ENCODE data around the gene RNF115.
"Not testable (repeated sequence)": the region's sequence is repeated elsewhere in the genome, so short reads cannot be mapped to it uniquely, and the experiment has no call there.

The RNF115 gene

GRCh38 chr1:145812977-145813810 is 10.7 kb downstream of the RNF115 start:
- H3K4ac ChIP-seq (ENCODE audit: low read depth, low read length); H4K8ac ChIP-seq (ENCODE audit: low read depth, low read length); H3K79me1 ChIP-seq (ENCODE audit: low read length); H3K36me3 ChIP-seq (ENCODE audit: control insufficient read depth in 1 of 2, insufficient read depth in 2 of 2, low read length in 2 of 2); H3K4me3 ChIP-seq (ENCODE audit: low read depth, low read length); H2AFZ ChIP-seq (ENCODE audit: insufficient read depth, low read length, poor library complexity); H2BK5ac ChIP-seq (ENCODE audit: low read depth, low read length, poor library complexity); H3K23ac ChIP-seq (ENCODE audit: low read length); DNase-seq; H3K9me3 ChIP-seq (ENCODE audit: insufficient read depth, low read depth, low read length); H3K14ac ChIP-seq (ENCODE audit: low read length); H3K27ac ChIP-seq (ENCODE audit: low read depth, low read length); H2AK5ac ChIP-seq (ENCODE audit: low read length); H2BK120ac ChIP-seq (ENCODE audit: insufficient read depth, low read length, poor library complexity); H2BK12ac ChIP-seq (ENCODE audit: low read length); H3K79me2 ChIP-seq (ENCODE audit: control insufficient read depth, insufficient read depth, low read length, poor library complexity); H3K27me3 ChIP-seq (ENCODE audit: insufficient read depth, low read length); H3K4me2 ChIP-seq (ENCODE audit: low read length); H4K12ac ChIP-seq (ENCODE audit: low read depth, low read length); H4K91ac ChIP-seq (ENCODE audit: low read depth, low read length); H3K18ac ChIP-seq (ENCODE audit: low read length); H3K9ac ChIP-seq (ENCODE audit: low read length); H3K4me1 ChIP-seq (ENCODE audit: control insufficient read depth in 1 of 2, insufficient read depth in 2 of 2, low read length in 2 of 2): not testable (repeated sequence)
- WGBS (ENCODE audit: extremely low coverage, insufficient coverage, insufficient read length): no CpG with 5 or more reads among the region's 6 CpGs

- Histone ChIP-seq H2AFZ (ENCODE audit: insufficient read depth, low read length, poor library complexity) (no peak overlapping the region), H3K9ac (ENCODE audit: low read length) (no peak overlapping the region), H3K4me3 (ENCODE audit: low read depth, low read length) (no peak overlapping the region), H3K4me1 (ENCODE audit: control insufficient read depth in 1 of 2, insufficient read depth in 2 of 2, low read length in 2 of 2) (no peaks in the 10 kb centered on the region), H3K36me3 (ENCODE audit: control insufficient read depth in 1 of 2, insufficient read depth in 2 of 2, low read length in 2 of 2) (peaks cover 0 to 2% of the 10 kb centered on the region in 2 experiments), H4K8ac (ENCODE audit: low read depth, low read length) (no peak overlapping the region), H3K23ac (ENCODE audit: low read length) (no peak overlapping the region), H3K79me1 (ENCODE audit: low read length) (no peaks in the 10 kb centered on the region), H3K4ac (ENCODE audit: low read depth, low read length) (no peak overlapping the region), H3K27ac (ENCODE audit: low read depth, low read length) (no peak overlapping the region), H2BK12ac (ENCODE audit: low read length) (no peak overlapping the region), H3K4me2 (ENCODE audit: low read length) (no peak overlapping the region), H4K91ac (ENCODE audit: low read depth, low read length) (no peak overlapping the region), H3K18ac (ENCODE audit: low read length) (no peak overlapping the region), H2BK120ac (ENCODE audit: insufficient read depth, low read length, poor library complexity) (no peak overlapping the region), H4K12ac (ENCODE audit: low read depth, low read length) (no peak overlapping the region), H3K27me3 (ENCODE audit: insufficient read depth, low read length) (no peaks in the 10 kb centered on the region), H2AK5ac (ENCODE audit: low read length) (no peak overlapping the region), H3K9me3 (ENCODE audit: insufficient read depth, low read depth, low read length) (no peaks in the 10 kb centered on the region), H3K79me2 (ENCODE audit: control insufficient read depth, insufficient read depth, low read length, poor library complexity) (no peaks in the 10 kb centered on the region), H3K14ac (ENCODE audit: low read length) (no peak overlapping the region), H2BK5ac (ENCODE audit: low read depth, low read length, poor library complexity) (no peak overlapping the region)
- no CpG with 5 or more reads among the region's 7 CpGs for WGBS (ENCODE audit: extremely low coverage, insufficient coverage, insufficient read length)
- no peak for DNase-seq
Measured at GRCh38 chr1:145806844-145807243, 17.1 kb downstream of the RNF115 start.

GRCh38 chr1:145806408-145806807 is 17.5 kb downstream of the RNF115 start:
- H3K4ac ChIP-seq (ENCODE audit: low read depth, low read length): no peak overlapping the region
- H3K4me2 ChIP-seq (ENCODE audit: low read length): no peak overlapping the region
- no peak overlapping the region for H3K23ac ChIP-seq (ENCODE audit: low read length)
- H4K12ac ChIP-seq (ENCODE audit: low read depth, low read length): no peak overlapping the region
- no peaks in the 10 kb centered on the region for H3K79me2 ChIP-seq (ENCODE audit: control insufficient read depth, insufficient read depth, low read length, poor library complexity)
- no peak overlapping the region for H3K18ac ChIP-seq (ENCODE audit: low read length)
- no peaks in the 10 kb centered on the region for H3K79me1 ChIP-seq (ENCODE audit: low read length)
- no peaks in the 10 kb centered on the region for H3K4me1 ChIP-seq (ENCODE audit: control insufficient read depth in 1 of 2, insufficient read depth in 2 of 2, low read length in 2 of 2)
- no peak overlapping the region for H3K27ac ChIP-seq (ENCODE audit: low read depth, low read length)
- no peak overlapping the region for H3K4me3 ChIP-seq (ENCODE audit: low read depth, low read length)
- no peaks in the 10 kb centered on the region for H3K27me3 ChIP-seq (ENCODE audit: insufficient read depth, low read length)
- no peak overlapping the region for H3K9ac ChIP-seq (ENCODE audit: low read length)
- no peak overlapping the region for H2BK5ac ChIP-seq (ENCODE audit: low read depth, low read length, poor library complexity)
- no peak overlapping the region for H2BK12ac ChIP-seq (ENCODE audit: low read length)
- no peak overlapping the region for H2AFZ ChIP-seq (ENCODE audit: insufficient read depth, low read length, poor library complexity)
- H2BK120ac ChIP-seq (ENCODE audit: insufficient read depth, low read length, poor library complexity): no peak overlapping the region
- no peak overlapping the region for H3K14ac ChIP-seq (ENCODE audit: low read length)
- H3K36me3 ChIP-seq (ENCODE audit: control insufficient read depth in 1 of 2, insufficient read depth in 2 of 2, low read length in 2 of 2): peaks cover 0 to 2% of the 10 kb centered on the region in 2 experiments
- DNase-seq: no peak
- no peaks in the 10 kb centered on the region for H3K9me3 ChIP-seq (ENCODE audit: insufficient read depth, low read depth, low read length)
- no peak overlapping the region for H4K8ac ChIP-seq (ENCODE audit: low read depth, low read length)
- H4K91ac ChIP-seq (ENCODE audit: low read depth, low read length): no peak overlapping the region
- H2AK5ac ChIP-seq (ENCODE audit: low read length): no peak overlapping the region
- no CpG with 5 or more reads among the region's 4 CpGs for WGBS (ENCODE audit: extremely low coverage, insufficient coverage, insufficient read length)

- no peak overlapping the region for H3K4me3 ChIP-seq (ENCODE audit: low read depth, low read length)
- H3K36me3 ChIP-seq (ENCODE audit: control insufficient read depth in 1 of 2, insufficient read depth in 2 of 2, low read length in 2 of 2): peaks cover 0 to 2% of the 10 kb centered on the region in 2 experiments
- no peak overlapping the region for H4K91ac ChIP-seq (ENCODE audit: low read depth, low read length)
- H3K79me1 ChIP-seq (ENCODE audit: low read length): no peaks in the 10 kb centered on the region
- no peak overlapping the region for H2BK120ac ChIP-seq (ENCODE audit: insufficient read depth, low read length, poor library complexity)
- H3K27ac ChIP-seq (ENCODE audit: low read depth, low read length): no peak overlapping the region
- no peak overlapping the region for H4K8ac ChIP-seq (ENCODE audit: low read depth, low read length)
- H2BK12ac ChIP-seq (ENCODE audit: low read length): no peak overlapping the region
- H2AK5ac ChIP-seq (ENCODE audit: low read length): no peak overlapping the region
- H3K14ac ChIP-seq (ENCODE audit: low read length): no peak overlapping the region
- H3K9ac ChIP-seq (ENCODE audit: low read length): no peak overlapping the region
- no peak overlapping the region for H3K23ac ChIP-seq (ENCODE audit: low read length)
- H2BK5ac ChIP-seq (ENCODE audit: low read depth, low read length, poor library complexity): no peak overlapping the region
- no peaks in the 10 kb centered on the region for H3K27me3 ChIP-seq (ENCODE audit: insufficient read depth, low read length)
- no peak for DNase-seq
- no peak overlapping the region for H4K12ac ChIP-seq (ENCODE audit: low read depth, low read length)
- H3K18ac ChIP-seq (ENCODE audit: low read length): no peak overlapping the region
- H3K4ac ChIP-seq (ENCODE audit: low read depth, low read length): no peak overlapping the region
- no CpG with 5 or more reads among the region's 1 CpG for WGBS (ENCODE audit: extremely low coverage, insufficient coverage, insufficient read length)
- H2AFZ ChIP-seq (ENCODE audit: insufficient read depth, low read length, poor library complexity): no peak overlapping the region
- H3K4me1 ChIP-seq (ENCODE audit: control insufficient read depth in 1 of 2, insufficient read depth in 2 of 2, low read length in 2 of 2): no peaks in the 10 kb centered on the region
- H3K79me2 ChIP-seq (ENCODE audit: control insufficient read depth, insufficient read depth, low read length, poor library complexity): no peaks in the 10 kb centered on the region
- no peaks in the 10 kb centered on the region for H3K9me3 ChIP-seq (ENCODE audit: insufficient read depth, low read depth, low read length)
- no peak overlapping the region for H3K4me2 ChIP-seq (ENCODE audit: low read length)
Measured at GRCh38 chr1:145805057-145805456, 18.8 kb downstream of the RNF115 start.

All from trophoblast cell (in vitro differentiated cells and primary cell).